Measurements from ENCODE around the gene SZT2.

The SZT2 gene

GRCh38 chr1:43435146-43436145 lies 45.7 kb downstream of the SZT2 start:
- no peak for TF ChIP-seq GATA3 (IDR thresholded peaks at IDR 0.05; ENCODE audit: low read depth, low read length)
- TF ChIP-seq GATA2 (IDR thresholded peaks at IDR 0.05; ENCODE audit: low read depth, low read length): no peak

DNA sequence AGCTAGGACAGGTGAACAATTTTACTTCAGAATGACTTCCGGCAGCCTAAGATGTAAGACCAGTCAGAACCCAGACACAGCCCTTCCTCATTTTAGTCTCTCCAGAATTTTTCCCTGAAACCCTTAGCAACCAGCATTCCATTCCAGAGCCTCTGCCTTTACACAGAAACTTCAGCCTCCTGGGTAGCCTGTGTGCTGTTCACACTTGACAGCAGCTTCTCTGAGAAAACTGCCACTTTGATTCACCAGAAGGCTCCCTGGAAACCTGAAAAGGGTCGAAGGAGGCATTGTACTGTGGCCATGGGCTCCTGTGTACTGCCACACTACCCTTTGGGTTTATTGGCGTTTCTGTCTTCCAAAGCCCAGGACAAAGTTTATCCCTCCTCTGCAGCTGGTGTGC lies 46.7 kb downstream of the SZT2 start:
- TF ChIP-seq GATA3 (IDR thresholded peaks at IDR 0.05; ENCODE audit: low read depth, low read length) (no peak), GATA2 (IDR thresholded peaks at IDR 0.05; ENCODE audit: low read depth, low read length) (no peak)

- no peak for TF ChIP-seq GATA2 (IDR thresholded peaks at IDR 0.05; ENCODE audit: low read depth, low read length)
- TF ChIP-seq GATA3 (IDR thresholded peaks at IDR 0.05; ENCODE audit: low read depth, low read length): no peak
Measured at GRCh38 chr1:43437031-43437973, 47.6 kb downstream of the SZT2 start.

DNA sequence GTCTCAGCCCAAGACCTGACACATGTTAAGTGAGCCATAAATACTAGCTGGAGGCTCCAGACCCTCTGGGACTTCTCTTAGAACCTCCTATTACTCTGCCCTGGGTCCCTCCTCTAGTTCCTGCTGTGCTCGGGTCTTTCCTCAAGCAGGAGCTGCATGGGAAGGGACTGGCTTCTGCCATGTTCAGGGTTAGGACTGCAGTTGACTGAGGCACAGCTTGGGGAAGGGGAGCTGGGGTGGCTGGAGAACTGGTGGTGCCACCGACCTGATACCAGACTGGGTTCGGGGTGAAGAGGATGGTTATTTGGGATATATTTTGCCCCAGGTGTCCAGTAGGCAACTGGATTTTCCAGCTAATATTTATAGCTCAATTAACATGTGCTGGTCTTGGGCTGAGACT lies 48.3 kb downstream of the SZT2 start:
- TF ChIP-seq GATA3 (IDR thresholded peaks at IDR 0.05; ENCODE audit: low read depth, low read length): no peak
- no peak for TF ChIP-seq GATA2 (IDR thresholded peaks at IDR 0.05; ENCODE audit: low read depth, low read length)

- TF ChIP-seq GATA2 (IDR thresholded peaks at IDR 0.05; ENCODE audit: low read depth, low read length) (no peak), GATA3 (IDR thresholded peaks at IDR 0.05; ENCODE audit: low read depth, low read length) (no peak)
Measured at GRCh38 chr1:43438576-43438952, 48.9 kb downstream of the SZT2 start.

DNA sequence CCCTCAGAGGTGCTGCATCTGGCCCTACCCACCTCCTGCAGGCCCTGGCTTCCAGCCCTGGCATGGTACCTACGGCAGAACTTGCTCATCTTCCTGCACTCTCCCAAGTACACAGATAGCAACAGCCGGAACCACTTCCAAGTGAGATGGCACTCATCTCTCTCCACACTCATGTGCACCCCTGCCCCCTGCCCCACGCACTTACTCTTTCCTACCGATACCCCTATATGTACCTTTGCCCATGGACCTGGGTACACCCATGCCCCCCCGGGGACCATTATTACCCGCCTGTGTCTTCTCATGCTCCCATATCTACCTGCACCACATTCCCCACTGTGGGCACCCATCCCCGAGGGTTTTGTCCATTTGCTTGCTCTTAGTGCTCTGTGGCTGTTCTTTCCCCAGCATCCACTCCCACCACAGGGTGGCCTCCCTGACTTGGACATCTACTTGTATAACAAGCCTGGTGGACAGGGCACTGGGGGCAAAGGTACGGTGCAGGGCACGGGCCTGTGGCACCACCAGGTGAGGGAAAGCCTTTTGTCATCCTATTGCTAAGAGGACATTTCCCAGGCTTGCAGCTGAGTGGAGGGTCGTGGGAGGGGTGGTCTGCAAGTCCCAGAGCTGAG lies 49.4 kb downstream of the SZT2 start:
- no peak for TF ChIP-seq GATA3 (IDR thresholded peaks at IDR 0.05; ENCODE audit: low read depth, low read length)
- TF ChIP-seq GATA2 (IDR thresholded peaks at IDR 0.05; ENCODE audit: low read depth, low read length): no peak

GRCh38 chr1:43439781-43440180 lies 50.1 kb downstream of the SZT2 start:
- TF ChIP-seq GATA2 (IDR thresholded peaks at IDR 0.05; ENCODE audit: low read depth, low read length) (no peak), GATA3 (IDR thresholded peaks at IDR 0.05; ENCODE audit: low read depth, low read length) (no peak)

- no peak for TF ChIP-seq GATA3 (IDR thresholded peaks at IDR 0.05; ENCODE audit: low read depth, low read length)
- TF ChIP-seq GATA2 (IDR thresholded peaks at IDR 0.05; ENCODE audit: low read depth, low read length): no peak
Measured at GRCh38 chr1:43440358-43440757, 50.7 kb downstream of the SZT2 start.

DNA sequence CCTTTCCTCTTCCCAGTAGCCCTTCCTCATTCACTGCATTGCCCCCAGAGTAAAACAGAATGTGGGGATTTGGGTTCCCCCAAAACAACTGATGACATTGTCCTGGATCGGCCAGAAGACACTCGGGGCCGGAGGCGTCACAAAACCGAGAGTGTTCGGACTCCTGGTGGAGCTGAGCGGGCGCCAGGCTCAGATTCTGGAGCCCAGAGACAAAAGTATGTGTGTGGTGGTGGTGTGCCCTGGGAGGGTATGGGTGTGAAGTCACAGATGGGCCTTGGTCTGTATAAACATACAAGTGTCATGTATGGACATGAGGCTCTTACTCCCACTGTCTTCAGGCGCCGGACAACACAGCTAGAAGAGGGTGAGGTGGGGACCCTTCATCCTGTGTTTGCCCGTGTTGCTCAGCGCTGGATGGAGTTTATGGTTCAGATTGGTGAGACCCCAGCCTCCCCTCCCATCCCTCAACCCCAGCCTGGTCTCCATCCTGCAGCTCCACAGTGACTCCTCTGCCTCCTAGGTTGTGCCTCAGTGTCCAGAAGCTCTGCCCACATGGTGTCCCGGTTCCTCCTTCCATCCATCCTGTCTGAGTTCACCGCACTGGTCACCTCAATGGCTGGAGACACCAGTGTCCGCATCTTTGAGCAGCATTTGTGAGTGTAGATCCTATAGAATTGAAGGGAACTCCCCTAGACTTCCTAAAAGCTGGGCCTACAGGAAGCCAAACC lies 51.6 kb downstream of the SZT2 start:
- TF ChIP-seq GATA3 (IDR thresholded peaks at IDR 0.05; ENCODE audit: low read depth, low read length) (no peak), GATA2 (IDR thresholded peaks at IDR 0.05; ENCODE audit: low read depth, low read length) (no peak)

- TF ChIP-seq GATA3 (IDR thresholded peaks at IDR 0.05; ENCODE audit: low read depth, low read length) (no peak), GATA2 (IDR thresholded peaks at IDR 0.05; ENCODE audit: low read depth, low read length) (no peak)
Measured at GRCh38 chr1:43441894-43442637, 52.4 kb downstream of the SZT2 start.

DNA sequence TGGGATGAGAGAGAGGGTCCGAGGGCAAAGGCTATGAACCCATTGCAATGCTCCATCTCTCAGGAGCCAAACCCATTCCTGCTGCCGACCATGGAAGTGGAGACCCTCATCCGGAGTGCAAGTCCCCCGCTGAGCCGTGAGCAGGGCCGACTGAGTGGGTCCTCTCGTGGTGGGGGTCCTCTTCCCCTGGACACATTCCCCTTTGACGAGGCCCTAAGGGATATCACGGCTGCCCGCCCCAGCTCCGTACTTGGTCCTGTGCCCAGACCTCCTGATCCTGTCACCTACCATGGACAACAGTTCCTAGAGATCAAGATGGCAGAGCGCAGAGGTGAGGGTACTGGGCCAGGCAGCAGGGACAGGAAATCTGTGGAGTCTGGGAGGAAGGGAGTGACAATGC lies 53.1 kb downstream of the SZT2 start:
- TF ChIP-seq GATA2 (IDR thresholded peaks at IDR 0.05; ENCODE audit: low read depth, low read length) (no peak), GATA3 (IDR thresholded peaks at IDR 0.05; ENCODE audit: low read depth, low read length) (no peak)

DNA sequence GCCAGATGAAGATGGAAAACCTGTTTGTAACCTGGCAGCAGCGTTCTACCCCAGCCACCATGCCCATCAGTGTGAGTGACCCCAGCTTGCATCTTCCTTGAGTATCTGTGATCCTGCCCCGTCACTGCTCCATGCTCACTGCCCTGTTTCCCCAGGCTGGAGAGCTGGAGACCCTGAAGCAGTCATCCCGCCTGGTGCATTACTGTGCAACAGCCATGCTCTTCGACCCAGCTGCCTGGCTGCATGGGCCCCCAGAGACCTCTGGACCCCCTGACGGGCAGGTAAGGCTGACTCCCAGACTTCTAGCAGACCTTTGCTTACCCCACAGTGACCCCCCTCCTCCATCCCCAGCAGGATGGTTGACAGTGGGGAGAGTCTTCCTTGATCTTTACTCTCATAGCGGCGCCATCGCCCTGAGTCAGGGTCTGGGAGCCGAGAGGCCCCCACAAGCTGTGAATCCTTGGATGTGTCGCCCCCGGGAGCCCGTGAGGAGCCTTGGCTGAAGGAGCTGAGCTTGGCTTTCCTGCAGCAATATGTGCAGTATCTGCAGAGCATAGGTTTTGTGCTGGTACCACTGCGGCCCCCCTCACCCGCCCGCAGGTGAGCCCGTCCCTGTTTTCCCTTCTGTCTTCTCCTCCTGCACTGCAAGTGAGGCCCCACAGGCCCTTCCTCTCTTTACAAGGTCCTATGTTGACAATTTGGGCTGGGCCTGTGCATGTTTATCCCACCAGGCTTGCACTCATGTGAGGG lies 53.7 kb downstream of the SZT2 start:
- TF ChIP-seq GATA3 (IDR thresholded peaks at IDR 0.05; ENCODE audit: low read depth, low read length) (no peak), GATA2 (IDR thresholded peaks at IDR 0.05; ENCODE audit: low read depth, low read length) (no peak)
